TTC549 (cell line): ENCODE results near the gene UQCRC2.
"Not testable (repeated sequence)": the region's sequence is repeated elsewhere in the genome, so short reads cannot be mapped to it uniquely, and the experiment has no call there.

Experiments used
- FAIRE-seq: peaks from 2 replicates; lab custom pipeline; 2012; peaks lifted over from hg19 to GRCh38; lab: Jason Lieb, UNC

The UQCRC2 gene

DNA sequence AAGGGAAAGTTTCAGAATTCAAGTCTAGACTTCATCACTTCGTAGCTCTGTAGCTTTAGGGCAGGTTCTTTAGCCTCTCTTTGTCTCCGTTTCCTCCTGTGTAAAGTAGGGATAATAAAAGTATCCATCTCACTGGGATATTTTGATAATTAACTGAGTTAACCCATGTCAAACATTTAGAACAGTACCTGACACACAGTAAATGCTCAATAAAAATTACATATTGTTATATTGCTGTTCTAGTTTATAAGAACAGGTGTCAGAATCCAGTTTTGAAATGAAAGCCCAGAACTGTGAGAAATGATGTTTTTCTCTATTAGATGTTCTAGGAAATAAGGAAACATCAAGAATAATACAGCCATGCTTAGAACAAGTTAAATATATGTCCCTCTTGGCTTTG is 59.1 kb downstream of the UQCRC2 start:
- FAIRE-seq, result no peak

DNA sequence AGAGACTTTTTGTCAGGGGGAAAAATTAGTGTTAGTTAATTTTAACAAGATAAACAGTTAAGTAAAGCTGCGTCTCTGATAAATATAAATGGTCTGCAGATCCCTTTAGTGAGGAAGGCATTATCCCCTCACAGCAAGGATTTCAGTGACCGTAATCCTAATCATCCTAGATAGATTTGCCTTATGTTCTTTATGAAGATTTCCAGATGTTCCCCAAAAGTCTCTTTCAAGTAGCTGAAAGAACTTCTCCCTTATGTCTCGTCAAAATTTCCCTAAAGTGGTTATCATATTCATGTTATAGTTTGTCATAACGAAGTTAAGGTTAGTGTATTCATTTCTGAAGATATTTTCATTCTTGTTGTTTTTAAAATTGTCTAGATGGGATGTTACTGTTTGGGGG is 60.3 kb downstream of the UQCRC2 start:
- FAIRE-seq, result no peak

DNA sequence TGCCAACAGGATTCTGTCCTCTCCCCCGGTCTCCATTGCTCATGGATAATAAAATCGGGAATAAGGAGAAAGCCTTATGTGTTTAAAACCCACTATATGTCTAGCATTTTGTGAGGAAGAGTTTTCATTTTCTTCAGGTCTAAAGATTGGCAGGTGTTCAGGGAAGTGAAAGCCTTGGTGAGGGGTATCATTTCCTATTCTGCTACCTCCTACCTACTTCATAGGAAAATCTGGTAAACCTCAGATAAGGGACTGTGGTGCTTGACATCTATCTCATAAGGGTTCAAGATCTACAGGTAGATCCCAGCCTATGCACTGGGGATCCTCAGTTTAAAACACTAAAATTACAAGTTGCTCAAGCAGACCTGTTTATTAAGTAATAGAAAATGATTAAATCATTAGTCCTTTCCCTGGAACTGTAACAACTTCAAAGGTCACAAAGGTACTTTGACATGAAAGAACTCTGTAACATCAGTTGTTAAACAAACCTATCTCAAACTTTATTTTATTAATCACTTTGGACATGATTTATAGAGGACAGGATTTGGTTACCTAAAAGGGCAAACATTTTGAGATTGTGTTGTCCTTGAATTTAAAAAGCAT is 61.2 kb downstream of the UQCRC2 start:
- FAIRE-seq, result no peak

DNA sequence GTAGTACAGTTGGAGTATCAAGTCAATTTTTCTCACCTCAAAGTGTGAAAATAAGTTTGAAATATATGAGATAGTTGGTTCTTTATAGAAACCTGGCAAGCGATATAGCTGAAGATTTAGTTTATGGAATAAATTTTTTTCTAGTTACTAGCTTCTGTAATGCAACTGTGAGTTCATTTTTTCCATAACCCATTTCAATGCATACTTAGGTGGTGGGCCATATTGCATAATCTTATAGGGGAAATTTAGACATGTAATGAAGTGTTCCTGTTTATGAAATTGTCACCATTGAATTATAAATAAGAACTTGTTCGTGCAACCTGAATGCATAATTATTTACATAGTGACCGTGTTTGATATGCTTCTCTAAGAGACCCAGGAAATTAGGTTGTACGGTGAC is 63.8 kb downstream of the UQCRC2 start:
- no peak for FAIRE-seq

DNA sequence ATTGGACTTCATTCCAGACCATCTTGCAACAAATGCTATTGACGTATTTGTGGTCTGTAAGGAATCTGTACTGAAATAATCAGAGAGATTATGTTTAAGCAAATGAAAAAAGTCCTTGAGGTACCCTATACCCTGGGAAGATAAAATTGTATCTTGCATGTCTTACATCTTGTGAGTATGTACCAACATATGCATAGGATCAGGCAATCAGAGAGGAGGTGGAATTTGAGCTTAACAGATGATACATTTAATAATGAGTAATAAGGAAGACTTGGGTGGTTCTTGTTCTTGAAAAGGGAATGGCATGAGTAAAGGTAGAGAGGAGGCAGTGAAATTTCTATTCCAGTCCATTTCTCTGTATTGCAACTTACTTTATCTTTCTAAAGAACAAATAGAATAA is 65.4 kb downstream of the UQCRC2 start:
- no peak for FAIRE-seq

DNA sequence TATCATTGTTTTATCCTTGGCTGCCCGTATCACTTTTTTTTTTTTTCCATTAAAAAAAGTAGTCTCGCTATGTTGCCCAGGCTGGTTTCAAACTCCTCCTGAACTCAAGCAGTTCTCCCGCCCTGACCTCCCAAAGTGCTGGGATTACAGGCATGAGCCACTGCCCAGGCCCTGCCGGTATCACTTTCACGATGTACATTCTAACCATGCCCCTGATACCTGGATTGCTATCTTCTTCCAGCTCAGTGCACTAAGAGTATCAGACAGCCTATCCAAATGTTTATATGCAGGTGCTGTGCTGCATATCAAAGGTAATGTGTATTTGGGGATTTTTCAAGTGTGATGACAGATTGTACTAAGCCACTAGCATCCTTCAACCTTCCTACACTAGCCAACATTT is 69.0 kb downstream of the UQCRC2 start:
- no peak for FAIRE-seq

DNA sequence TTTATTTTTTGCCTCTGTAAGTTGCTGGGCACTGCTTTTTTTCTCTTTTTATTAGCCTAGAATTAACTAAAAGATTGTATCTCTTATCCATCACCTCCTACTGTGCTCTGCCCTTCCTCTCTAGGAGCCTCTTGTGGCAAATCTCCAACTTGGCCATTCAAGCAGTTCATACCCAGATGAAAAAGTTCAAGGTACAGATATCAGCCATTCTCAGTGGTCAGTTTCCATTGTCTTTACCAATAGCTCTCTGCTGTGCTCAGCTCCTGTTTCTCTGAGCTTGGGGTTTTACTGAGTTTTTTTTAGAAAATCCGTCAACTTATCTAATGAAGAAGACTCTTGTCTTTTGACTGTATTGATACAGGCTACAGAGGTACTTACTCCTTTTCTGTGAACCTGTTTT is 70.3 kb downstream of the UQCRC2 start:
- no peak for FAIRE-seq

DNA sequence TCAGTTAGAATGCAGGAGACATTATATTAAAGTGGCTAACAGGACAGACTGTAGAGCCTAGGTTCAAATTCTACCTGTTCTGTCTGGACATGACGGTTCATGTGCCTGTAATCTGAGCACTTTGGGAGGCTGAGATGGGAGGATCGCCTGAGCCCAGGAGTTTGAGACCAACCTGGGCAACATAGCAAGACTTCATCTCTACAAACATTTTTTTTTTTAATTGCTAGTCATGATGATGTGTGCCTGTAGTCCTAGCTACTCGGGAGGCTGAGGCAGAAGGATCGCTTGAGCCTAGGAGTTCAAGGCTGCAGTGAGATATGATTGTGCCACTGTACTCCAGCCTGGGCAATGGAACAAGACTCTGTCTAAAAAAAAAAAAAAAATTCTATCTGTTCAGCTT is 71.6 kb downstream of the UQCRC2 start:
- not testable (repeated sequence) for FAIRE-seq

DNA sequence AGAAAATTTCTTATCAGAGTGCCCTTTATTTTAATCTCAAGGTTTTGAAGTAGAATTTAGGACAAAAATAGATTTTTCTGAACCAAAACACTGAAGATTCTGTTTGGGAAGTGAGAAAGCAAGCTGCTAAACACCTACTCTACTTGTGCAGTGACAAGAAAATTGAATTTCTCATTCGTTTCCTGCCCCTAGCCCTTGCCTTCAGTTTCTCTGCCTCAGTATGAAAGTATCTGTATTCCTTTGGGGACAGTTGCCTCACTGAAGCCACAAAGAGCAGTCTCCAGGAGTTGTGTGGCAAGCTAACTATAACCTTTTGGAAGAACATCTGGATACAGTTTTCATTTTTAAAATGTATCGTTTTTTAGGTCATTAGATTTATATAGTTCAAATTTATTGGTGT is 74.5 kb downstream of the UQCRC2 start:
- no peak for FAIRE-seq

DNA sequence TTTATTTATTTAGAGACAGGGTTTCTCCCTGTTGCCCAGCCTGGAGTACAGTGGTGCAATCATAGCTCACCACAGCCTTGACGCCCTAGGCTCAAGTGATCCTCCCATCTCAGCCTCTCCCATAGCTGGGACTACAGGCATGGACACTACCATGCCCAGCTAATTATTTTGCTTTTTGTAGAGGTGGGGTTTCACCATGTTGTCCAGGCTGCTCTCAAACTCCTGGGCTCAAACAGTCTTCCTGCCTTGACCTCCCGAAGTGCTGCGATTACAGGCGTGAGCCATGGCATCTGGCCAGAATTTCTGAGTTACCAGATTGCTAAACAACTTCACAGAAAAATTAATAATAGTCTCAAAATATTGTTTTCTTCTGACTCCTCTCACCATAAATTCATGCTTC is 76.5 kb downstream of the UQCRC2 start:
- FAIRE-seq, result no peak

DNA sequence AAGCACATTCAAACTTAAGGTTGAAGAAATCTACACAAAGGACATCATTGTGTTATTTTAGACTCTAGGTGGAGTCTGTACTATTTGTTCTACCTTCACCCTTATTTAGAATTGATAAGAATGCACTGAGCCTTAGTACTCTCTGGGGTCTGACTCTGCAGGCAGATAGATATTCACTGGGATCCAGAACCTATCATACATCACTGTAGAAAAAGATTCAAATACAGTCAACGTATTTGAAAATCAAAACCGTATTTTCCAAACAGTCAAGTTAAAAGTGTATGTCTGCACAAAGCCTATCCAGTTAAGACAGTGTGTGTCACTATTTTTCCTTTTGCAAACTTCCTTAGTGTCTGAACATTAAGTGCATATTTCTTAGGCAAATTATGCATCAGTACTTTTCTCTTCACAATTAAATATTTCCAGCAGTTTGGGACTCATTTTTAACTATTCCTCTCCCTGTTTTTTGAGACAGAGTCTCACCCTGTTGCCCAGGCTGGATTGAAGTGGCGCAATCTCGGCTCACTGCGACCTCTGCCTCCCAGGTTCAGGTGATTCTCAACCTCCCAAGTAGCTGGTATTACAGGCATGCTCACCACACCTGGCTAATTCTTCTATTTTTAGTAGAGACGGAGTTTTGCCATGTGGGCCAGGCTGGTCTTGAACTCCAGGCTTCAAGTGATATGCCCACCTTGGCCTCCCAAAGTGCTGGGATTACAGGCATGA is 77.1 kb downstream of the UQCRC2 start:
- FAIRE-seq, result no peak

DNA sequence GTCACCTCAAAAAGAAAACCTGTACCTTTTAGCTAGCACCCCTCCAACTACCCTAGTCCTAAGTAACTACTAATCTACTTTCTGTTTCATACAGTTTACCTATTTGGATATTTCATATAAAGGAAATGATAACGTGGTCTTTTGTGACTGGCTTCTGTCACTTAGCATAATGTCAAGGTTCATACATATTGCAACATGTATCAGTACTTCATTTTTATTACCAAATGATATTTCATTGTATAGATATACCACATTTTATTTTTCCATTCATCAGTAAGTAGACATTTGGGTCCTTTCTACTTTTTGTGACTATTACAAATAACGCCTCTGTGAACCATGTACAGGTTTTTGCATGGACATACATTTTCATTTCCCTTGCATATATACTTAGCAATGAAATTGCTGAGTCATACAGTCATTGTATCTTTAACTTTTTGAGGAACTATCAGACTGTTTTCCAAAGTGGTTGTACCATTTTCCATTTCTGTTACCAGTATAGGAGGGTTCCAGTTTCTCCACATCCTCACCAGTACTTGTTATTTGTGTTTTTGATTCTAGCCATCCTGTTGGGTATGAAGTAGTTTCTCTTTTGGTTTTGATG is 78.4 kb downstream of the UQCRC2 start:
- FAIRE-seq, result no peak
